ENCODE results near the gene LPAR6.
A peak's percentile ranks its signal among the peaks of the same experiment; 100 is the strongest.
"Not testable (repeated sequence)": the region's sequence is repeated elsewhere in the genome, so short reads cannot be mapped to it uniquely, and the experiment has no call there.

Gene LPAR6

GRCh38 chr13:48434200-48434599 is 21.3 kb upstream of the LPAR6 start:
- no peak for DNase-seq

GRCh38 chr13:48431987-48432615 is 19.2 kb upstream of the LPAR6 start:
- Mint-ChIP-seq H3K36me3 (ENCODE audit: low read depth) (peaks cover 11% of the 10 kb centered on the region), H3K4me3 (no peak overlapping the region), H3K4me1 (peaks cover 17% of the 10 kb centered on the region), H3K27ac (peak overlapping the region; percentile 97), H3K9me3 (no peaks in the 10 kb centered on the region), H3K27me3 (ENCODE audit: low read depth, poor library complexity) (no peaks in the 10 kb centered on the region)
- TF ChIP-seq, protein P1, sequence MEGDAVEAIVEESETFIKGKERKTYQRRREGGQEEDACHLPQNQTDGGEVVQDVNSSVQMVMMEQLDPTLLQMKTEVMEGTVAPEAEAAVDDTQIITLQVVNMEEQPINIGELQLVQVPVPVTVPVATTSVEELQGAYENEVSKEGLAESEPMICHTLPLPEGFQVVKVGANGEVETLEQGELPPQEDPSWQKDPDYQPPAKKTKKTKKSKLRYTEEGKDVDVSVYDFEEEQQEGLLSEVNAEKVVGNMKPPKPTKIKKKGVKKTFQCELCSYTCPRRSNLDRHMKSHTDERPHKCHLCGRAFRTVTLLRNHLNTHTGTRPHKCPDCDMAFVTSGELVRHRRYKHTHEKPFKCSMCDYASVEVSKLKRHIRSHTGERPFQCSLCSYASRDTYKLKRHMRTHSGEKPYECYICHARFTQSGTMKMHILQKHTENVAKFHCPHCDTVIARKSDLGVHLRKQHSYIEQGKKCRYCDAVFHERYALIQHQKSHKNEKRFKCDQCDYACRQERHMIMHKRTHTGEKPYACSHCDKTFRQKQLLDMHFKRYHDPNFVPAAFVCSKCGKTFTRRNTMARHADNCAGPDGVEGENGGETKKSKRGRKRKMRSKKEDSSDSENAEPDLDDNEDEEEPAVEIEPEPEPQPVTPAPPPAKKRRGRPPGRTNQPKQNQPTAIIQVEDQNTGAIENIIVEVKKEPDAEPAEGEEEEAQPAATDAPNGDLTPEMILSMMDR (IDR thresholded peaks at IDR 0.05), result no peak
- DNase-seq, result no peak

More at GRCh38 chr13:48434200-48434599, 21.3 kb upstream of the LPAR6 start:
- TF ChIP-seq, protein P1 (IDR thresholded peaks at IDR 0.05), result no peak
- Mint-ChIP-seq H3K27me3 (ENCODE audit: low read depth, poor library complexity) (no peaks in the 10 kb centered on the region), H3K4me1 (peaks cover 17% of the 10 kb centered on the region), H3K4me3 (no peak overlapping the region), H3K36me3 (ENCODE audit: low read depth) (peaks cover under 1% of the 10 kb centered on the region), H3K27ac (no peak overlapping the region), H3K9me3 (no peaks in the 10 kb centered on the region)

- H3K4me3 Mint-ChIP-seq, result no peak overlapping the region
- peaks cover 17% of the 10 kb centered on the region for H3K4me1 Mint-ChIP-seq
- H3K27me3 Mint-ChIP-seq (ENCODE audit: low read depth, poor library complexity), result no peaks in the 10 kb centered on the region
- no peak for DNase-seq
- no peaks in the 10 kb centered on the region for H3K9me3 Mint-ChIP-seq
- TF ChIP-seq, protein P1 (IDR thresholded peaks at IDR 0.05), result no peak
- H3K27ac Mint-ChIP-seq, result peak overlapping the region; percentile 97
- peaks cover 17% of the 10 kb centered on the region for H3K36me3 Mint-ChIP-seq (ENCODE audit: low read depth)
Measured at GRCh38 chr13:48431431-48431830, 18.5 kb upstream of the LPAR6 start.

DNA sequence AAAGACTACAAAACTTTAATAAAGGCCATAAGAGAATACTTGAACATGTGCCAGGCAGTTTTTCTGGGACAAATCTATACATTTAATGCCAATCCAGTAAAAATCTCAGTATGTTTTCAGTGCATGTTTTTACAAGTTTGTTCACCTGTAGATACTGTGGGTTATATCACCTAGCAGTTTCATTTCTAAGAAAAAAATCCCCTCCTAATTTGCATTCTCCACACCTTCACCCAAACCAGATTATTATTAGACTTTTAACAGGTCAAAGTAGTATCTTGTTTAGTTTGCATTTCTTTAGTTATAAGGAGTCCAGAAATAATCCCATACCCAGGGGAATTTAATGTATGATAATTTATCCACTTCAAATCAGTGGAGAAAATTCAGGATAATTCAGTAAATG is 17.0 kb upstream of the LPAR6 start:
- TF ChIP-seq, protein P1 (IDR thresholded peaks at IDR 0.05), result no peak
- Mint-ChIP-seq H3K36me3 (ENCODE audit: low read depth) (peaks cover 17% of the 10 kb centered on the region), H3K27ac (no peak overlapping the region), H3K4me3 (no peak overlapping the region), H3K9me3 (no peaks in the 10 kb centered on the region), H3K4me1 (peaks cover 17% of the 10 kb centered on the region), H3K27me3 (ENCODE audit: low read depth, poor library complexity) (no peaks in the 10 kb centered on the region)
- DNase-seq, result no peak

DNA sequence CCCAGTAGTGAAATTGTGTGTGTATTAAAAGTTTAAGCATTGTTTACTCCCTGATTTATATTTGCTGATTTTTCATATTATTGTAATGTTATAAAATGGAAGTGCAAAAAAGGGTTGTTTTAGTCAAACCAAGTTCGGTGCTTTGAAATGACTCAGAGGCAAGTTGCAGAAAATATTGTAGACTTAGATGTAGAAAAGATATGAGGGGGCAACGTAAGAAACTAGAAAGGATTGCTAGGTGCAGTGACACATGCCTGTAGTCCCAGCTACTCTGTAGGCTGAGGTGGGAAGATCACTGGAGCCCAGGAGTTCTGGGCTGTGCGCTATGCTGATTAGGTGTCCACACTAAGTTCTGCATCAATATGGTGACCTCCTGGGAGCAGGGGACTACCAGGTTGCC is 16.1 kb upstream of the LPAR6 start:
- no peak overlapping the region for H3K4me3 Mint-ChIP-seq
- H3K27ac Mint-ChIP-seq, result no peak overlapping the region
- no peaks in the 10 kb centered on the region for H3K27me3 Mint-ChIP-seq (ENCODE audit: low read depth, poor library complexity)
- no peaks in the 10 kb centered on the region for H3K9me3 Mint-ChIP-seq
- peaks cover 17% of the 10 kb centered on the region for H3K36me3 Mint-ChIP-seq (ENCODE audit: low read depth)
- no peak for DNase-seq
- H3K4me1 Mint-ChIP-seq, result peaks cover 17% of the 10 kb centered on the region
- TF ChIP-seq, protein P1 (IDR thresholded peaks at IDR 0.05), result no peak

GRCh38 chr13:48426755-48427298 is 13.9 kb upstream of the LPAR6 start:
- not testable (repeated sequence) for H3K4me3 Mint-ChIP-seq, H3K27ac Mint-ChIP-seq

More at GRCh38 chr13:48426755-48427298, 13.9 kb upstream of the LPAR6 start:
- not testable (repeated sequence) for DNase-seq; H3K9me3 Mint-ChIP-seq; H3K27me3 Mint-ChIP-seq (ENCODE audit: low read depth, poor library complexity); H3K4me1 Mint-ChIP-seq
- H3K36me3 Mint-ChIP-seq (ENCODE audit: low read depth), result peaks cover 21% of the 10 kb centered on the region

Measured in nephron progenitor cell (in vitro differentiated cells).